Liver (tissue), 9 donors: ENCODE measurements around the gene AP3S1. TPM values are rescaled to one million over a fixed set of nuclear protein-coding genes. Genes with fewer than 3 reads are reported as not detected.
A peak's percentile ranks its signal among the peaks of the same experiment; 100 is the strongest.

Source experiments
- DNase-seq: peaks from one replicate; pipeline ENCODE4 v3.0.0-alpha.2; 2017; ENCODE audit warnings: low spot score
- H3K27ac ChIP-seq, 2 donors: one replicate each; pipeline ENCODE4 v1.7.0; 2013; ENCODE audit warnings: inconsistent platforms in 2 of 2, low read length in 2 of 2, control low read depth in 1 of 2, low read depth in 1 of 2, mild to moderate bottlenecking in 1 of 2
- H3K27me3 ChIP-seq, 4 donors: one replicate each; pipeline versions ENCODE4 v1.6.1 to v1.7.0; 2013; ENCODE audit warnings: low read length in 3 of 4, inconsistent platforms in 1 of 4, mild to moderate bottlenecking in 1 of 4, moderate library complexity in 1 of 4; ENCODE audit not compliant: control insufficient read depth in 4 of 4, insufficient read depth in 4 of 4
- H3K36me3 ChIP-seq, 4 donors: one replicate each; pipeline versions ENCODE4 v1.6.1 to v1.7.0; 2013; ENCODE audit warnings: low read length in 3 of 4, mild to moderate bottlenecking in 3 of 4, low read depth in 1 of 4, moderate library complexity in 1 of 4; ENCODE audit not compliant: control insufficient read depth in 4 of 4, insufficient read depth in 3 of 4
- H3K4me1 ChIP-seq, 4 donors: one replicate each; pipeline versions ENCODE4 v1.6.1 to v1.7.0; 2013; ENCODE audit warnings: low read length in 3 of 4, mild to moderate bottlenecking in 3 of 4, moderate library complexity in 1 of 4; ENCODE audit not compliant: control insufficient read depth in 4 of 4, insufficient read depth in 4 of 4
- H3K4me3 ChIP-seq, 3 donors: one replicate each; pipeline versions ENCODE4 v1.6.1 to v1.7.0; 2013; ENCODE audit warnings: low read length in 3 of 3, control low read depth in 1 of 3, low read depth in 1 of 3, mild to moderate bottlenecking in 1 of 3
- H3K9ac ChIP-seq, 2 donors: one replicate each; pipeline ENCODE4 v1.7.0; 2013; ENCODE audit warnings: low read length in 2 of 2, mild to moderate bottlenecking in 2 of 2, moderate library complexity in 2 of 2, control low read depth in 1 of 2, low read depth in 1 of 2
- H3K9me3 ChIP-seq, 4 donors: one replicate each; pipeline versions ENCODE4 v1.6.1 to v1.7.0; 2013; ENCODE audit warnings: low read length in 3 of 4; ENCODE audit not compliant: control insufficient read depth in 4 of 4
- ATF3 ChIP-seq: IDR thresholded peaks from 2 replicates; pipeline ENCODE4 v1.6.1; 2016; ENCODE audit warnings: antibody characterized with exemption
- EGR1 ChIP-seq, 2 donors: IDR thresholded peaks; 2 replicates each; pipeline ENCODE4 v1.6.1; 2016 to 2018; ENCODE audit warnings: antibody characterized with exemption in 2 of 2, low read depth in 2 of 2
- FOXA1 ChIP-seq: IDR thresholded peaks from 2 replicates; pipeline ENCODE4 v1.6.1; 2016; ENCODE audit warnings: antibody characterized with exemption
- GABPA ChIP-seq, 2 donors: IDR thresholded peaks in 1 of 2; conservative IDR thresholded peaks in 1 of 2; 2 replicates each; pipeline ENCODE4 v1.6.1; 2016; ENCODE audit warnings: antibody characterized with exemption in 2 of 2, mild to moderate bottlenecking in 1 of 2, moderate library complexity in 1 of 2
- HNF4A ChIP-seq, 2 donors: conservative IDR thresholded peaks; 2 replicates each; pipeline ENCODE4 v1.6.1; 2016; ENCODE audit warnings: antibody characterized with exemption in 2 of 2, mild to moderate bottlenecking in 2 of 2
- HNF4G ChIP-seq: IDR thresholded peaks from 2 replicates; pipeline ENCODE4 v1.6.1; 2016; ENCODE audit warnings: antibody characterized with exemption
- JUND ChIP-seq, 2 donors: IDR thresholded peaks; 2 replicates each; pipeline ENCODE4 v1.6.1; 2016; ENCODE audit warnings: antibody characterized with exemption in 2 of 2
- MAX ChIP-seq: IDR thresholded peaks from 2 replicates; pipeline ENCODE4 v1.6.1; 2016; ENCODE audit warnings: antibody characterized with exemption
- NR2F2 ChIP-seq: IDR thresholded peaks from 2 replicates; pipeline ENCODE4 v1.6.1; 2016; ENCODE audit warnings: antibody characterized with exemption
- RAD21 ChIP-seq, 2 donors: IDR thresholded peaks; 2 replicates each; pipeline ENCODE4 v1.6.1; 2016; ENCODE audit warnings: antibody characterized with exemption in 2 of 2, mild to moderate bottlenecking in 2 of 2
- REST ChIP-seq: IDR thresholded peaks from 2 replicates; pipeline ENCODE4 v1.6.1; 2016; ENCODE audit warnings: antibody characterized with exemption, mild to moderate bottlenecking
- RXRA ChIP-seq, 2 donors: IDR thresholded peaks; 2 replicates each; pipeline ENCODE4 v1.6.1; 2017 to 2018; ENCODE audit warnings: antibody characterized with exemption in 2 of 2, mild to moderate bottlenecking in 1 of 2
- SP1 ChIP-seq: IDR thresholded peaks from 2 replicates; pipeline ENCODE4 v1.6.1; 2018; ENCODE audit warnings: antibody characterized with exemption, mild to moderate bottlenecking
- TAF1 ChIP-seq: conservative IDR thresholded peaks from 2 replicates; pipeline ENCODE4 v1.6.1; 2016; ENCODE audit warnings: antibody characterized with exemption, mild to moderate bottlenecking
- YY1 ChIP-seq: IDR thresholded peaks from 2 replicates; pipeline ENCODE4 v1.6.1; 2016; ENCODE audit warnings: antibody characterized with exemption, mild to moderate bottlenecking
- WGBS: extraction: QIAGEN DNeasy Blood & Tissue Kit; methylation state at CpG from one replicate; pipeline ENCODE4 v1.1.7; 2013; 5-methylcytosine and 5-hydroxymethylcytosine counted together
- polyA plus RNA-seq, 2 donors: library from polyadenylated mRNA; stranded (reverse) in 1 of 2; unstranded in 1 of 2; fragments of 200-250 nt in 1 of 2; fragments of >200 nt in 1 of 2; fragmentation: Nextera tagmentation in 1 of 2; extraction: Ambion mirVana in 1 of 2; gene quantifications; one replicate each; pipeline versions ENCODE4 v1.2.1 to v1.2.3, GENCODE V29; 2013 to 2015
- total RNA-seq, 2 donors: library from RNA; depleted of rRNA; stranded (reverse); fragments of >200 nt; gene quantifications; one replicate each; pipeline ENCODE4 v1.2.3, GENCODE V29; 2014
- TF ChIP-seq, protein P1 (sequence below): fragments of 150-350 bp; IDR thresholded peaks from 2 replicates; pipeline ENCODE4 v1.5.1; 2017; ENCODE audit warnings: improper control_type of control experiment, low read depth, low read length; ENCODE audit not compliant: missing input control
- TF ChIP-seq, protein P2 (sequence below): IDR thresholded peaks from 2 replicates; pipeline ENCODE4 v1.6.1; 2016; ENCODE audit warnings: antibody characterized with exemption
- donor health status: healthy.
- donor health status: healthy.
- donor health status: healthy.
- donor health status: healthy.
- donor health status: healthy.

AP3S1 gene
- total and polyA plus RNA-seq, 4 donors, result 32.7 to 52.7 (median 40.9) TPM

- peak; percentile 73 for DNase-seq
- Histone ChIP-seq H3K9ac (peak within 1 kb of the TSS; percentile 96 to 99), H3K4me3 (peak within 1 kb of the TSS; percentile 70 to 95 (median 78)), H3K4me1 (peaks cover 0 to 22% (median 12%) of the 10 kb centered on the region in 4 donors), H3K27ac (peak within 1 kb of the TSS; percentile 95 to 98), H3K36me3 (peaks cover 2 to 8% (median 3%) of the 10 kb centered on the region in 4 donors), H3K27me3 (no peaks in the 10 kb centered on the region), H3K9me3 (no peaks in the 10 kb centered on the region)
- TF ChIP-seq RAD21 (IDR thresholded peaks at IDR 0.05) (peak in 1 of 2 donors; percentile 37), SP1 (no peak), YY1 (peak; percentile 87), NR2F2 (no peak), JUND (IDR thresholded peaks at IDR 0.05) (no peak), GABPA (IDR thresholded peaks at IDR 0.05 in 1 of 2, conservative IDR thresholded peaks at IDR 0.05 in 1 of 2) (no peak), EGR1 (IDR thresholded peaks at IDR 0.05; ENCODE audit: low read depth in 2 of 2) (no peak), MAX (no peak), ATF3 (no peak), FOXA1 (no peak), HNF4A (conservative IDR thresholded peaks at IDR 0.05) (peak in 1 of 2 donors; percentile 12), TAF1 (peak; percentile 98), RXRA (IDR thresholded peaks at IDR 0.05) (peak; percentile 22 to 26), HNF4G (no peak), REST (peak; percentile 95)
- TF ChIP-seq, protein P1, sequence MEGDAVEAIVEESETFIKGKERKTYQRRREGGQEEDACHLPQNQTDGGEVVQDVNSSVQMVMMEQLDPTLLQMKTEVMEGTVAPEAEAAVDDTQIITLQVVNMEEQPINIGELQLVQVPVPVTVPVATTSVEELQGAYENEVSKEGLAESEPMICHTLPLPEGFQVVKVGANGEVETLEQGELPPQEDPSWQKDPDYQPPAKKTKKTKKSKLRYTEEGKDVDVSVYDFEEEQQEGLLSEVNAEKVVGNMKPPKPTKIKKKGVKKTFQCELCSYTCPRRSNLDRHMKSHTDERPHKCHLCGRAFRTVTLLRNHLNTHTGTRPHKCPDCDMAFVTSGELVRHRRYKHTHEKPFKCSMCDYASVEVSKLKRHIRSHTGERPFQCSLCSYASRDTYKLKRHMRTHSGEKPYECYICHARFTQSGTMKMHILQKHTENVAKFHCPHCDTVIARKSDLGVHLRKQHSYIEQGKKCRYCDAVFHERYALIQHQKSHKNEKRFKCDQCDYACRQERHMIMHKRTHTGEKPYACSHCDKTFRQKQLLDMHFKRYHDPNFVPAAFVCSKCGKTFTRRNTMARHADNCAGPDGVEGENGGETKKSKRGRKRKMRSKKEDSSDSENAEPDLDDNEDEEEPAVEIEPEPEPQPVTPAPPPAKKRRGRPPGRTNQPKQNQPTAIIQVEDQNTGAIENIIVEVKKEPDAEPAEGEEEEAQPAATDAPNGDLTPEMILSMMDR, result peak; percentile 1
- TF ChIP-seq, protein P2, sequence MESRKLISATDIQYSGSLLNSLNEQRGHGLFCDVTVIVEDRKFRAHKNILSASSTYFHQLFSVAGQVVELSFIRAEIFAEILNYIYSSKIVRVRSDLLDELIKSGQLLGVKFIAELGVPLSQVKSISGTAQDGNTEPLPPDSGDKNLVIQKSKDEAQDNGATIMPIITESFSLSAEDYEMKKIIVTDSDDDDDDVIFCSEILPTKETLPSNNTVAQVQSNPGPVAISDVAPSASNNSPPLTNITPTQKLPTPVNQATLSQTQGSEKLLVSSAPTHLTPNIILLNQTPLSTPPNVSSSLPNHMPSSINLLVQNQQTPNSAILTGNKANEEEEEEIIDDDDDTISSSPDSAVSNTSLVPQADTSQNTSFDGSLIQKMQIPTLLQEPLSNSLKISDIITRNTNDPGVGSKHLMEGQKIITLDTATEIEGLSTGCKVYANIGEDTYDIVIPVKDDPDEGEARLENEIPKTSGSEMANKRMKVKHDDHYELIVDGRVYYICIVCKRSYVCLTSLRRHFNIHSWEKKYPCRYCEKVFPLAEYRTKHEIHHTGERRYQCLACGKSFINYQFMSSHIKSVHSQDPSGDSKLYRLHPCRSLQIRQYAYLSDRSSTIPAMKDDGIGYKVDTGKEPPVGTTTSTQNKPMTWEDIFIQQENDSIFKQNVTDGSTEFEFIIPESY, result no peak
- WGBS, result under 1% methylated on average over 69 of the region's 69 CpGs
Observed at GRCh38 chr5:115816226-115817081, 25.3 kb upstream of the AP3S1 start, which contains the start of gene CDO1. Gene CDO1 (minus strand): TSS chr5:115816659. CDS start chr5:115816397, 262 bp downstream.
